PFSK-1 (cell line): Measurements from ENCODE around the gene TTPAL.

ENCODE experiments used
- FOXP2 ChIP-seq: optimal IDR thresholded peaks from 2 replicates; pipeline ENCODE3; 2011; ENCODE audit warnings: borderline replicate concordance, control low read depth, inconsistent platforms; ENCODE audit not compliant: insufficient read depth; ENCODE audit errors: extremely low read length, extremely low read depth
- POLR2AphosphoS5 ChIP-seq: IDR thresholded peaks from 2 replicates; pipeline ENCODE4 v1.6.1; 2012; ENCODE audit warnings: low read depth, mild to moderate bottlenecking, control low read depth, low read length, moderate library complexity
- REST ChIP-seq, 2 experiments: IDR thresholded peaks; 2 replicates each; pipeline versions ENCODE4 v1.6.1 to v1.8.0; 2011 to 2012; ENCODE audit warnings: low read depth in 2 of 2, low read length in 2 of 2, control low read depth in 1 of 2, inconsistent platforms in 1 of 2, mild to moderate bottlenecking in 1 of 2, moderate library complexity in 1 of 2; ENCODE audit not compliant: insufficient read depth in 1 of 2
- SIN3A ChIP-seq: IDR thresholded peaks from 2 replicates; pipeline ENCODE4 v1.6.1; 2012; ENCODE audit warnings: mild to moderate bottlenecking, low read length, moderate library complexity, borderline replicate concordance; ENCODE audit not compliant: insufficient read depth
- TAF1 ChIP-seq: IDR thresholded peaks from 2 replicates; pipeline ENCODE4 v1.6.1; 2012; ENCODE audit warnings: low read length, control low read depth, borderline replicate concordance; ENCODE audit not compliant: insufficient read depth

Gene TTPAL

GRCh38 chr20:44526129-44526528, 50.5 kb downstream of the TTPAL start:
- no peak for TF ChIP-seq TAF1
- no peak for TF ChIP-seq SIN3A
- no peak for TF ChIP-seq POLR2AphosphoS5
- TF ChIP-seq FOXP2, result no peak
- no peak for TF ChIP-seq REST (IDR thresholded peaks at IDR 0.05; ENCODE audit: insufficient read depth in 1 of 2, low read depth in 2 of 2, low read length in 2 of 2)

- TF ChIP-seq FOXP2, result no peak
- no peak for TF ChIP-seq REST (IDR thresholded peaks at IDR 0.05; ENCODE audit: insufficient read depth in 1 of 2, low read depth in 2 of 2, low read length in 2 of 2)
- no peak for TF ChIP-seq TAF1
- TF ChIP-seq SIN3A, result no peak
- TF ChIP-seq POLR2AphosphoS5, result no peak
Measured at GRCh38 chr20:44527716-44528199, 52.1 kb downstream of the TTPAL start.

- TF ChIP-seq TAF1 (no peak), POLR2AphosphoS5 (no peak), FOXP2 (no peak), SIN3A (no peak), REST (IDR thresholded peaks at IDR 0.05; ENCODE audit: insufficient read depth in 1 of 2, low read depth in 2 of 2, low read length in 2 of 2) (no peak)
Measured at GRCh38 chr20:44528309-44528708, 52.6 kb downstream of the TTPAL start.

- TF ChIP-seq POLR2AphosphoS5 (no peak), REST (IDR thresholded peaks at IDR 0.05; ENCODE audit: insufficient read depth in 1 of 2, low read depth in 2 of 2, low read length in 2 of 2) (no peak), SIN3A (no peak), TAF1 (no peak), FOXP2 (no peak)
Measured at GRCh38 chr20:44532259-44532980, 56.7 kb downstream of the TTPAL start.

- TF ChIP-seq SIN3A, result no peak
Measured at GRCh38 chr20:44532981-44533331, 57.3 kb downstream of the TTPAL start.
